HepG2 (cell line): Measurements from ENCODE around the gene KCNK6. TPM values are rescaled to one million over a fixed set of nuclear protein-coding genes. Genes with fewer than 3 reads are reported as not detected.

Experiments
- DR1 ChIP-seq: sonication (generic); formaldehyde crosslinking; IDR thresholded peaks from 2 replicates; pipeline ENCODE4 v1.8.0; 2021; ENCODE audit warnings: mild to moderate bottlenecking, missing genetic modification reagents, inconsistent platforms
- ONECUT2 ChIP-seq: sonication (generic); formaldehyde crosslinking; IDR thresholded peaks from 2 replicates; pipeline ENCODE4 v1.4.0; 2020; ENCODE audit warnings: missing genetic modification reagents
- RFXAP ChIP-seq: sonication (generic); formaldehyde crosslinking; IDR thresholded peaks from 2 replicates; pipeline ENCODE4 v1.4.0; 2020; ENCODE audit warnings: missing genetic modification reagents, borderline replicate concordance
- SMAD1 ChIP-seq: sonication (generic); formaldehyde crosslinking; IDR thresholded peaks from 2 replicates; pipeline ENCODE4 v1.4.0; 2020; ENCODE audit warnings: missing genetic modification reagents, low read depth, mild to moderate bottlenecking, borderline replicate concordance
- SMYD3 ChIP-seq: sonication (generic); formaldehyde crosslinking; IDR thresholded peaks from 2 replicates; pipeline ENCODE4 v1.8.1; 2023; ENCODE audit warnings: mild to moderate bottlenecking, missing genetic modification reagents
- ZNF101 ChIP-seq: sonication (generic); formaldehyde crosslinking; IDR thresholded peaks from 2 replicates; pipeline ENCODE4 v1.4.0; 2020; ENCODE audit warnings: mild to moderate bottlenecking, low read depth, missing genetic modification reagents, borderline replicate concordance
- ZNF17 ChIP-seq: sonication (generic); formaldehyde crosslinking; IDR thresholded peaks from 2 replicates; pipeline ENCODE4 v1.5.0; 2020; ENCODE audit warnings: mild to moderate bottlenecking, missing genetic modification reagents
- ZNF30 ChIP-seq: sonication (generic); formaldehyde crosslinking; IDR thresholded peaks from 2 replicates; pipeline ENCODE4 v1.5.0; 2020; ENCODE audit warnings: mild to moderate bottlenecking, missing genetic modification reagents
- polyA plus RNA-seq, 8 experiments: library from polyadenylated mRNA; depleted of rRNA in 3 of 8; stranded (reverse) in 7 of 8; unstranded in 1 of 8; fragments of >200 nt; fragmentation: Illumina TruSeq in 4 of 8; extraction: Trizol in 4 of 8; gene quantifications; 2 replicates each; pipeline versions ENCODE4 v1.2.1 to v1.2.3, GENCODE V29; 2011 to 2016; ENCODE audit warnings: low read depth in 4 of 8, missing spikeins in 1 of 8, mixed read lengths in 1 of 8; ENCODE audit not compliant: insufficient read depth in 1 of 8
- total RNA-seq, 5 experiments: library from RNA; depleted of rRNA; stranded (reverse); fragments of >200 nt; fragmentation: Illumina TruSeq; extraction: Trizol; gene quantifications; 2 replicates each; pipeline ENCODE4 v1.2.3, GENCODE V29; 2016; ENCODE audit warnings: low read depth in 1 of 5
- TF ChIP-seq, protein P1 (sequence below): IDR thresholded peaks from 2 replicates; pipeline ENCODE4 v1.6.1; 2016; ENCODE audit warnings: low read depth, missing genetic modification reagents, missing compliant biosample characterization
- TF ChIP-seq, protein P2 (sequence below): sonication (generic); formaldehyde crosslinking; IDR thresholded peaks from 2 replicates; pipeline ENCODE4 v1.4.0; 2020; ENCODE audit warnings: missing genetic modification reagents
- TF ChIP-seq, protein P3 (sequence below): sonication (generic); formaldehyde crosslinking; IDR thresholded peaks from 2 replicates; pipeline ENCODE4 v1.4.0; 2020; ENCODE audit warnings: mild to moderate bottlenecking, missing genetic modification reagents
- TF ChIP-seq, protein P4 (sequence below): sonication (generic); formaldehyde crosslinking; IDR thresholded peaks from 2 replicates; pipeline ENCODE4 v1.4.0; 2020; ENCODE audit warnings: low read depth, mild to moderate bottlenecking, missing genetic modification reagents
- TF ChIP-seq, protein P5 (sequence below): sonication (generic); formaldehyde crosslinking; IDR thresholded peaks from 2 replicates; pipeline ENCODE4 v1.8.0; 2022; ENCODE audit warnings: low read depth, missing genetic modification reagents
- TF ChIP-seq, protein P6 (sequence below): sonication (generic); formaldehyde crosslinking; IDR thresholded peaks from 2 replicates; pipeline ENCODE4 v1.4.0; 2020; ENCODE audit warnings: missing genetic modification reagents

The KCNK6 gene
- total and polyA plus RNA-seq, 2 of the 13 experiments (the other 11 are each of a cell fraction or from before 2014, with no cell fraction given), result 0.03 TPM; not detected in 1

DNA sequence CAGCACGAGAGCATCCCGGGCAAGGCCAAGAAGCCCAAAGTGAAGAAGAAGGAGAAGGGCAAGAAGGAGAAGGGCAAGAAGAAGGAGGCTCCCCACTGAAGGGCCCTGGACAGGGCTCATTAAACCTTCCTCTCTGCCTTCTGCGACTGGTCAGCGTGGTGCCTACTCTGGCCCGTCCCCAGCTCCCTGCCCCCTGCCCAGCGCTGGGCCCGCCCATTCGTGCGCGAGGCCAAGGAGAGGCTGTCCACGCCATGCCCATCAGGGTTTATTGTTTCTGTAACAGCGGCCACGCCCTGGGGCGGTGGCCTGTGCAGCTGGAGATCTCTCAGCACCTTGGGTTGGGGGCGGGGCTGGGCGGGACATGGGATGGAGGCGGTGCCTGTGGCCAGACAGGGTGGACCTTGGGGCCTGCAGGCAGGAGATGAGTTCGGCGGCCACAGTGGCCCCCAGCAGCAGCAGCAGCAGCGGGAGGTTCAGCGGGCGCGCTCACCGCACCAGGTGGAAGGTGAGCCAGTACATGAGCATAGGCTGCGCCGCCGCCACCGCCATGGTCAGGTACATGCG, 14.7 kb upstream of the KCNK6 start (continued):
- TF ChIP-seq, protein P1, sequence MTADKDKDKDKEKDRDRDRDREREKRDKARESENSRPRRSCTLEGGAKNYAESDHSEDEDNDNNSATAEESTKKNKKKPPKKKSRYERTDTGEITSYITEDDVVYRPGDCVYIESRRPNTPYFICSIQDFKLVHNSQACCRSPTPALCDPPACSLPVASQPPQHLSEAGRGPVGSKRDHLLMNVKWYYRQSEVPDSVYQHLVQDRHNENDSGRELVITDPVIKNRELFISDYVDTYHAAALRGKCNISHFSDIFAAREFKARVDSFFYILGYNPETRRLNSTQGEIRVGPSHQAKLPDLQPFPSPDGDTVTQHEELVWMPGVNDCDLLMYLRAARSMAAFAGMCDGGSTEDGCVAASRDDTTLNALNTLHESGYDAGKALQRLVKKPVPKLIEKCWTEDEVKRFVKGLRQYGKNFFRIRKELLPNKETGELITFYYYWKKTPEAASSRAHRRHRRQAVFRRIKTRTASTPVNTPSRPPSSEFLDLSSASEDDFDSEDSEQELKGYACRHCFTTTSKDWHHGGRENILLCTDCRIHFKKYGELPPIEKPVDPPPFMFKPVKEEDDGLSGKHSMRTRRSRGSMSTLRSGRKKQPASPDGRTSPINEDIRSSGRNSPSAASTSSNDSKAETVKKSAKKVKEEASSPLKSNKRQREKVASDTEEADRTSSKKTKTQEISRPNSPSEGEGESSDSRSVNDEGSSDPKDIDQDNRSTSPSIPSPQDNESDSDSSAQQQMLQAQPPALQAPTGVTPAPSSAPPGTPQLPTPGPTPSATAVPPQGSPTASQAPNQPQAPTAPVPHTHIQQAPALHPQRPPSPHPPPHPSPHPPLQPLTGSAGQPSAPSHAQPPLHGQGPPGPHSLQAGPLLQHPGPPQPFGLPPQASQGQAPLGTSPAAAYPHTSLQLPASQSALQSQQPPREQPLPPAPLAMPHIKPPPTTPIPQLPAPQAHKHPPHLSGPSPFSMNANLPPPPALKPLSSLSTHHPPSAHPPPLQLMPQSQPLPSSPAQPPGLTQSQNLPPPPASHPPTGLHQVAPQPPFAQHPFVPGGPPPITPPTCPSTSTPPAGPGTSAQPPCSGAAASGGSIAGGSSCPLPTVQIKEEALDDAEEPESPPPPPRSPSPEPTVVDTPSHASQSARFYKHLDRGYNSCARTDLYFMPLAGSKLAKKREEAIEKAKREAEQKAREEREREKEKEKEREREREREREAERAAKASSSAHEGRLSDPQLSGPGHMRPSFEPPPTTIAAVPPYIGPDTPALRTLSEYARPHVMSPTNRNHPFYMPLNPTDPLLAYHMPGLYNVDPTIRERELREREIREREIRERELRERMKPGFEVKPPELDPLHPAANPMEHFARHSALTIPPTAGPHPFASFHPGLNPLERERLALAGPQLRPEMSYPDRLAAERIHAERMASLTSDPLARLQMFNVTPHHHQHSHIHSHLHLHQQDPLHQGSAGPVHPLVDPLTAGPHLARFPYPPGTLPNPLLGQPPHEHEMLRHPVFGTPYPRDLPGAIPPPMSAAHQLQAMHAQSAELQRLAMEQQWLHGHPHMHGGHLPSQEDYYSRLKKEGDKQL, result no peak
- no peak for TF ChIP-seq DR1
- no peak for TF ChIP-seq RFXAP (CRISPR knock-in tag)
- TF ChIP-seq ZNF30 (CRISPR knock-in tag), result no peak
- TF ChIP-seq ONECUT2 (CRISPR knock-in tag), result no peak
- TF ChIP-seq, protein P2, sequence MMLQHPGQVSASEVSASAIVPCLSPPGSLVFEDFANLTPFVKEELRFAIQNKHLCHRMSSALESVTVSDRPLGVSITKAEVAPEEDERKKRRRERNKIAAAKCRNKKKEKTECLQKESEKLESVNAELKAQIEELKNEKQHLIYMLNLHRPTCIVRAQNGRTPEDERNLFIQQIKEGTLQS (CRISPR knock-in tag), result no peak
- TF ChIP-seq SMAD1 (CRISPR knock-in tag), result no peak
- TF ChIP-seq, protein P3, sequence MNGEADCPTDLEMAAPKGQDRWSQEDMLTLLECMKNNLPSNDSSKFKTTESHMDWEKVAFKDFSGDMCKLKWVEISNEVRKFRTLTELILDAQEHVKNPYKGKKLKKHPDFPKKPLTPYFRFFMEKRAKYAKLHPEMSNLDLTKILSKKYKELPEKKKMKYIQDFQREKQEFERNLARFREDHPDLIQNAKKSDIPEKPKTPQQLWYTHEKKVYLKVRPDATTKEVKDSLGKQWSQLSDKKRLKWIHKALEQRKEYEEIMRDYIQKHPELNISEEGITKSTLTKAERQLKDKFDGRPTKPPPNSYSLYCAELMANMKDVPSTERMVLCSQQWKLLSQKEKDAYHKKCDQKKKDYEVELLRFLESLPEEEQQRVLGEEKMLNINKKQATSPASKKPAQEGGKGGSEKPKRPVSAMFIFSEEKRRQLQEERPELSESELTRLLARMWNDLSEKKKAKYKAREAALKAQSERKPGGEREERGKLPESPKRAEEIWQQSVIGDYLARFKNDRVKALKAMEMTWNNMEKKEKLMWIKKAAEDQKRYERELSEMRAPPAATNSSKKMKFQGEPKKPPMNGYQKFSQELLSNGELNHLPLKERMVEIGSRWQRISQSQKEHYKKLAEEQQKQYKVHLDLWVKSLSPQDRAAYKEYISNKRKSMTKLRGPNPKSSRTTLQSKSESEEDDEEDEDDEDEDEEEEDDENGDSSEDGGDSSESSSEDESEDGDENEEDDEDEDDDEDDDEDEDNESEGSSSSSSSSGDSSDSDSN (CRISPR knock-in tag), result no peak
- TF ChIP-seq, protein P4, sequence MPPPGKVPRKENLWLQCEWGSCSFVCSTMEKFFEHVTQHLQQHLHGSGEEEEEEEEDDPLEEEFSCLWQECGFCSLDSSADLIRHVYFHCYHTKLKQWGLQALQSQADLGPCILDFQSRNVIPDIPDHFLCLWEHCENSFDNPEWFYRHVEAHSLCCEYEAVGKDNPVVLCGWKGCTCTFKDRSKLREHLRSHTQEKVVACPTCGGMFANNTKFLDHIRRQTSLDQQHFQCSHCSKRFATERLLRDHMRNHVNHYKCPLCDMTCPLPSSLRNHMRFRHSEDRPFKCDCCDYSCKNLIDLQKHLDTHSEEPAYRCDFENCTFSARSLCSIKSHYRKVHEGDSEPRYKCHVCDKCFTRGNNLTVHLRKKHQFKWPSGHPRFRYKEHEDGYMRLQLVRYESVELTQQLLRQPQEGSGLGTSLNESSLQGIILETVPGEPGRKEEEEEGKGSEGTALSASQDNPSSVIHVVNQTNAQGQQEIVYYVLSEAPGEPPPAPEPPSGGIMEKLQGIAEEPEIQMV (CRISPR knock-in tag), result no peak
- TF ChIP-seq, protein P5, sequence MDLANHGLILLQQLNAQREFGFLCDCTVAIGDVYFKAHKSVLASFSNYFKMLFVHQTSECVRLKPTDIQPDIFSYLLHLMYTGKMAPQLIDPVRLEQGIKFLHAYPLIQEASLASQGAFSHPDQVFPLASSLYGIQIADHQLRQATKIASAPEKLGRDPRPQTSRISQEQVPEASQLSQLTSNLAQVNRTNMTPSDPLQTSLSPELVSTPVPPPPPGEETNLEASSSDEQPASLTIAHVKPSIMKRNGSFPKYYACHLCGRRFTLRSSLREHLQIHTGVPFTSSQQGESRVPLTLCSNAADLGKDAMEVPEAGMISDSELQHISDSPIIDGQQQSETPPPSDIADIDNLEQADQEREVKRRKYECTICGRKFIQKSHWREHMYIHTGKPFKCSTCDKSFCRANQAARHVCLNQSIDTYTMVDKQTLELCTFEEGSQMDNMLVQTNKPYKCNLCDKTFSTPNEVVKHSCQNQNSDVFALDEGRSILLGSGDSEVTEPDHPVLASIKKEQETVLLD (CRISPR knock-in tag), result no peak
- TF ChIP-seq, protein P6, sequence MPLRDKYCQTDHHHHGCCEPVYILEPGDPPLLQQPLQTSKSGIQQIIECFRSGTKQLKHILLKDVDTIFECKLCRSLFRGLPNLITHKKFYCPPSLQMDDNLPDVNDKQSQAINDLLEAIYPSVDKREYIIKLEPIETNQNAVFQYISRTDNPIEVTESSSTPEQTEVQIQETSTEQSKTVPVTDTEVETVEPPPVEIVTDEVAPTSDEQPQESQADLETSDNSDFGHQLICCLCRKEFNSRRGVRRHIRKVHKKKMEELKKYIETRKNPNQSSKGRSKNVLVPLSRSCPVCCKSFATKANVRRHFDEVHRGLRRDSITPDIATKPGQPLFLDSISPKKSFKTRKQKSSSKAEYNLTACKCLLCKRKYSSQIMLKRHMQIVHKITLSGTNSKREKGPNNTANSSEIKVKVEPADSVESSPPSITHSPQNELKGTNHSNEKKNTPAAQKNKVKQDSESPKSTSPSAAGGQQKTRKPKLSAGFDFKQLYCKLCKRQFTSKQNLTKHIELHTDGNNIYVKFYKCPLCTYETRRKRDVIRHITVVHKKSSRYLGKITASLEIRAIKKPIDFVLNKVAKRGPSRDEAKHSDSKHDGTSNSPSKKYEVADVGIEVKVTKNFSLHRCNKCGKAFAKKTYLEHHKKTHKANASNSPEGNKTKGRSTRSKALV (CRISPR knock-in tag), result no peak
- no peak for TF ChIP-seq ZNF101 (CRISPR knock-in tag)
- no peak for TF ChIP-seq ZNF17
- TF ChIP-seq SMYD3 (CRISPR knock-in tag), result no peak
